ENCODE data around the gene FAM210B. TPM values are rescaled to one million over a fixed set of nuclear protein-coding genes. Genes with fewer than 3 reads are reported as not detected.

Gene FAM210B
- total RNA-seq, 1 donor from 2014 or later: 17.9 TPM

- H3K27ac ChIP-seq: no peak overlapping the region
- H3K4me3 ChIP-seq: no peak overlapping the region
- intact Hi-C loops (cut with DNase I): no loop called here
- H3K4me1 ChIP-seq: no peaks in the 10 kb centered on the region
- no peaks in the 10 kb centered on the region for H3K9me3 ChIP-seq
- no peaks in the 10 kb centered on the region for H3K36me3 ChIP-seq
- TF ChIP-seq CTCF (IDR thresholded peaks at IDR 0.05): no peak
- no peak for DNase-seq (ENCODE audit: low spot score in 2 of 2)
- H3K27me3 ChIP-seq: no peaks in the 10 kb centered on the region
These were observed 12.9 kb upstream of the FAM210B start for GRCh38 chr20:56345911-56346310.

- intact Hi-C loops (cut with DNase I): no loop called here
- no peaks in the 10 kb centered on the region for H3K27me3 ChIP-seq
- TF ChIP-seq CTCF (IDR thresholded peaks at IDR 0.05): no peak
These were observed 11.0 kb upstream of the FAM210B start for GRCh38 chr20:56347628-56348304.

GRCh38 chr20:56348305-56348693 is 10.5 kb upstream of the FAM210B start:
- H3K27me3 ChIP-seq: no peaks in the 10 kb centered on the region
- DNase-seq (ENCODE audit: low spot score in 2 of 2): no peak
- H3K9me3 ChIP-seq: no peaks in the 10 kb centered on the region
- no peak overlapping the region for H3K4me3 ChIP-seq
- TF ChIP-seq CTCF (IDR thresholded peaks at IDR 0.05): no peak
- intact Hi-C loops (cut with DNase I): no loop called here
- no peaks in the 10 kb centered on the region for H3K4me1 ChIP-seq
- no peak overlapping the region for H3K27ac ChIP-seq
- no peaks in the 10 kb centered on the region for H3K36me3 ChIP-seq

More at GRCh38 chr20:56347628-56348304, 11.0 kb upstream of the FAM210B start:
- no peaks in the 10 kb centered on the region for H3K9me3 ChIP-seq
- H3K27ac ChIP-seq: no peak overlapping the region
- no peaks in the 10 kb centered on the region for H3K4me1 ChIP-seq
- no peak for DNase-seq (ENCODE audit: low spot score in 2 of 2)
- no peak overlapping the region for H3K4me3 ChIP-seq
- H3K36me3 ChIP-seq: no peaks in the 10 kb centered on the region

GRCh38 chr20:56348746-56349145 is 10.0 kb upstream of the FAM210B start:
- intact Hi-C loops (cut with DNase I): no loop called here
- no peaks in the 10 kb centered on the region for H3K27me3 ChIP-seq
- H3K9me3 ChIP-seq: no peaks in the 10 kb centered on the region
- H3K4me3 ChIP-seq: no peak overlapping the region
- no peak for DNase-seq (ENCODE audit: low spot score in 2 of 2)
- H3K4me1 ChIP-seq: no peaks in the 10 kb centered on the region
- TF ChIP-seq CTCF (IDR thresholded peaks at IDR 0.05): no peak
- H3K36me3 ChIP-seq: no peaks in the 10 kb centered on the region
- no peak overlapping the region for H3K27ac ChIP-seq

- TF ChIP-seq CTCF (IDR thresholded peaks at IDR 0.05): no peak
- no peaks in the 10 kb centered on the region for H3K27me3 ChIP-seq
- intact Hi-C loops (cut with DNase I): no loop called here
- no peaks in the 10 kb centered on the region for H3K9me3 ChIP-seq
- H3K36me3 ChIP-seq: no peaks in the 10 kb centered on the region
- DNase-seq (ENCODE audit: low spot score in 2 of 2): no peak
- no peaks in the 10 kb centered on the region for H3K4me1 ChIP-seq
- no peak overlapping the region for H3K27ac ChIP-seq
- no peak overlapping the region for H3K4me3 ChIP-seq
These were observed 7.9 kb upstream of the FAM210B start for GRCh38 chr20:56350842-56351241.

All from ascending aorta (tissue), 2 donors.